AML-193 (cell line): ENCODE results near the gene RND2.
A peak's percentile ranks its signal among the peaks of the same experiment; 100 is the strongest.
"Not testable (repeated sequence)": the region's sequence is repeated elsewhere in the genome, so short reads cannot be mapped to it uniquely, and the experiment has no call there.

Experiments used
- DNase-seq, 2 experiments: peaks; one replicate each; lab custom pipeline; 2025; lab: John Stamatoyannopoulos, UW

Gene RND2

DNA sequence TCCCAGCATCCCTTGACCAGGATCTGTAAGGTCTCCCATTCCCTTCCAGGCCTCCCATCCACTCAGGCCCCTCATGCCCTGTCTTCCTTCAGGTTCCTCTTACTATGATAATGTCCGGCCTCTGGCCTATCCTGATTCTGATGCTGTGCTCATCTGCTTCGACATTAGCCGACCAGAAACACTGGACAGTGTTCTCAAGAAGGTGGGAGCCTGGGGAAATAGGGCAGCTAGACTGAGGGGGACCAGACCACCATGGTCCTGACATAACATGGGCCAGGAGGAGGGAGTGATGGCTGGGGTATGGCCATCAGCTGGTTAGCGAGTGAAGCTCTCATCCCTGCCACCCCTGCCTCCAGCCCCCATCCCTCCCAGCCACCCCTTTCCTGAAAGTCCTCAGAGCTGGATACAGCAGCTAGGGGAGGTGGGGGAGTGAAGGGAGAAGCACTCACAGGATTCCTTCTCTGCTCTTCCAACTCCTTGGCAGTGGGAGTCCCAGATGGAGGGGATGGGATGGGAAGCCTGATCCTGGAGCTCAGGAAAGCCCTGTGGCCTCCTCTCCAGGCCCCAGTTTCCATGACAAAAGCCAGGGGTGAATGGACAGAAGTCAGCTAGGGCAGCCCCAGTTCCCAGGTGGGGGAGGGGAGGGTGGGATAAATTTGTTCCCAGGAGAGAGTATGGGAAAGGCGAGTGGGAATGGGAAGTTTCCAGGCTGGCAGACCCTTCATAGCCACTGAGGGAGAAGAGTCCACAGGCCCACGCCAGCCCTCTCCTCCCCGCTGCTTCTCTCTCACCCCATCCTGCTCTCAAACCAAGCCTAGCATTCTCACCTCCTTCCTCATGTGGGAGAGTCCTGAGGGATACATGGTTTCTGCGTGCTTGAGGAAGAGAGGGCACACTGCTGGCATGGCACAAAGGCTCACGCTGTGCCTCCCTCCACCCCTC, 2.3 kb downstream of the RND2 start:
- no peak for DNase-seq

DNA sequence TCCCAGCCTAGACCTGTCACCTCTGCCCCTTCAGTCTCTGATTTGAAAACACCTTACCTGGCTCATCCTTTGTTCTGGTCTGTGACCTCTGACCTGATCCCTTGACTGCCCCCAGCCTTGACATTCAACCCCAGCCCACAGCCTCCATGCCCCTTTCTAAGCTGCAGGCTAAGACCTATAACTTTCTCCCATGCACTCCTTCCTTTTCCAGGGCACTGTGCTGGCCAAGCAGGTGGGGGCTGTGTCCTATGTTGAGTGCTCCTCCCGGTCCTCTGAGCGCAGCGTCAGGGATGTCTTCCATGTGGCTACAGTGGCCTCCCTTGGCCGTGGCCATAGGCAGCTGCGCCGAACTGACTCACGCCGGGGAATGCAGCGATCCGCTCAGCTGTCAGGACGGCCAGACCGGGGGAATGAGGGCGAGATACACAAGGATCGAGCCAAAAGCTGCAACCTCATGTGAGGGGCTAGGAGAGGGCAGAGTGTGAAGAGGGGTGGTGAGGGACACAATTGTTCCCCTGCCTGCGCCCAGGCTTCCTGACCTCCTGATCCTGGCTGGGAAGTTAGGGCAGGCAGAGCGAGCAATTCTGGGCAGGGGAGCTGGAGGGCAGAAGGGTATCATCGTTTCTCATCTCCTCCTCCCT, 3.3 kb downstream of the RND2 start:
- no peak for DNase-seq

DNA sequence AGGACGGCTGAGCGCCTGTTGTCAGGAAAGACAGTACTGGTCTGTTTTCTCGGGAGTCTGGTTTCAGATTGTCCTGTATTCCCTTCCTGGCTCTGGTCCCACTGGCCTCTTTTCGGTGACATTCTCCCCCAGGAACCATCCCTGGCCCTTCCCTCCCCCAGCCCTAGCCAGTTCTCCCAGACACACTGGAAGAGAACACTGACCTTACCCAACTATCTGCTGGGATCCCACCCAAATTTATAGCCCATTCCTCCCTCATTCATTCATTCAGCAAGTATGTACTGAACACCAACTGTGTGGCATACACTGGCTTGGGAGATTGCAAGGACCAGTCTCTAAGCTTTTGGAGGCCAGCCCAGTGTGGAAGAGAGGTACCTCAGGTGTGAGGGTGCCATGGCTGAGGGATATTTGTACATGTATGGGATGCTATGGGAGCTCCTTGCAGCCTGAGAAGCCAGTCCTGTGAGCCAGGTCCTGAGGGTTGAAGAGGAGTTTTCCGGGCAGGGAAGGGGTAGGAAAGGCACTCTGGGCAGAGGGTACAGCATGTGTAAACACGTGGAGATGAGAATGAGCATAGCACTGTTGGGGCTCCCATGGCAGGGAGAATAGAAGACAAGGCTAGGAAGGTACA, 5.2 kb downstream of the RND2 start:
- DNase-seq = no peak

- no peak for DNase-seq
Observed at GRCh38 chr17:43031666-43032065, 6.6 kb downstream of the RND2 start.

- DNase-seq = no peak
Observed at GRCh38 chr17:43033948-43034881, 9.2 kb downstream of the RND2 start.

- no peak for DNase-seq
Observed at GRCh38 chr17:43034894-43035293, 9.9 kb downstream of the RND2 start.

GRCh38 chr17:43039646-43040045, 14.6 kb downstream of the RND2 start:
- DNase-seq = no peak

DNA sequence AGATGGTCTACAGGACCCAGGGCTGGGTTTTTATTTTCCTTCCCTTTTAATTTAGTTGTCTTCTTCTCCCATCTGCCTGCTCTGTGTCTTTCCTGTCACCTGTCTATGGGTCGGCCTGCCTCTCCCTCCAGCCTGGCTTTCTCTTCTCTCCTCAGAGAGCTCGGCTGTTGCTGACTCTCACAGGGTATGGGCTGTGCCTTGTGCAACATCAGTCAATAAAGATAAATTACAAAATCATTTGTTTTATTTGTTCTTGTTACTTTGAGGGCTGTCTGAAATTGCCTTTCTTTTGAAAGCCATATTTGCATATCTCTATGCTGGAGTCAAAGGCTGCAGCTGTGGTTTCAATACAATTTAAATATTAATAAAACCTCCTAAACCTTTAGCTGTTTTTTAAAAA, 15.6 kb downstream of the RND2 start:
- DNase-seq = no peak

DNA sequence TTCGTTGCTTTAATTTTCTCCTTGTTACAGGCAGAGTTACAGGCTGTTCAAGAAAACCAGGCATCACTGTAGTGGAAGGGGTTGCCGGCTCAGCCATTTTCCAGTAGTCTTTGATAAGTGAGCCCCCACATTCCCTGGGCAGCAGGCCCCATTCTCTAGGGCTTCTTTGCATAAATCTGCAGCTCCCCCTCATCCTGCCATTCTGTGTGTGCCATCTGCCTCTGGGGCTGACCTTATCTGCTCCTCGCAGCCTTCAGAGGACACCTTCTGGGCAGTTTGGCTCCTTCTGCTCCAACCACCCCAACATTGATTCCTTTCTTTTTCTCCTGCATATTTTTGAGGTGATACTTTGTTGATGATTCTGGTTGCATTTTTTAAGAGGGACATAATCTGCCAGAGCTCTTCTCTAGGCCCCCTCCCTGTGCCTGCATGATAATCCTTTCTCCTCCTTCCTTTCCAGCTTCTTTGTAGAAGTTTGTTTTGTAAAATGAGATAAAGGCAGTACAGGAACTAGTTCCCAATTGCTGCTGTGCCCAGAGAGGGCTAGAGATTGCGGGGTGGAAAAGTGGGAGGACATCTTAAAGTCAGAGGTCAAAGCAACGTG, 17.1 kb downstream of the RND2 start:
- DNase-seq = no peak

- DNase-seq = no peak
Observed at GRCh38 chr17:43043307-43043706, 18.3 kb downstream of the RND2 start.

- DNase-seq = no peak
Observed at GRCh38 chr17:43044024-43044423, 19.0 kb downstream of the RND2 start.

- no peak for DNase-seq
Observed at GRCh38 chr17:43051969-43052368, 26.9 kb downstream of the RND2 start.

- DNase-seq = not testable (repeated sequence)
Observed at GRCh38 chr17:43053008-43053407, 28.0 kb downstream of the RND2 start.

DNA sequence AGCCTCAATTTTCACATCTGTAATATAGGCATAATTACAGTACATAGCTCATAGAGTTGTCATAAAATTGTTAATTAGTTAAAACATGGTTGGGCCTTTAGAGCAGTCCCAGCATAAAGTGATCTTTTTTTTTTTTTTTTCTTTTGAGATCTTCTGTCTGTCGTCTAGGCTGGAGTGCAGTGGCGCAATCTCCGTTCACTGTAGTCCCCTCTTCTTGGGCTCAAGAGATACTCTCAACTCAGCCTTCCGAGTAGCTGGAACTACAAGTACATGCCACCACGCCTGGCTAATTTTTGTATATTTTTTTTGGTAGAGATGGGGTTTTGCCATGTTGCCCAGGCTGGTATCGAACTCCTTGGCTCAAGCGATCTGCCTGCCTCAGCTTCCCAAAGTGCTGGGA, 31.0 kb downstream of the RND2 start:
- no peak for DNase-seq

- DNase-seq = no peak
Observed at GRCh38 chr17:43062984-43063638, 38.1 kb downstream of the RND2 start.

GRCh38 chr17:43068570-43069367, 43.7 kb downstream of the RND2 start:
- peak in 1 of 2 experiments; percentile 6 for DNase-seq

GRCh38 chr17:43069368-43069898, 44.4 kb downstream of the RND2 start:
- DNase-seq = no peak

DNA sequence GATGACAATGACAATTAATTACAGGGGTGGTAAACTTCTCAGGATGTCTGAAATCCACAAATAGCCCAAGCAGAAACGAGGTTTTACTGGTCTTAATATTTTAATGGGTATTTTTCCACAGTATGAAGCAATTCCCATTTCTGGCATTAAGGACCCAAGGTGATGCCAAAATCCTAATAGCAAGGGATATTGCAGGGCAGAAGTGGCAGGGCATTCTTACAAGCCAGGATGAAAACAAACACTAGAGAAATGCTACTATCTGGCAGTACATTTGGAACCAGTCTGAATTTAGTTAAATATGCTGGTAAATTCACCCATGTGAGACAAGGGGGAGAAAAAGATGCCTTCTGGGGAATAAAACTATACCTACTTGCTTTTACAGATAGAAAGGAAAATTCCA, 45.2 kb downstream of the RND2 start:
- no peak for DNase-seq

DNA sequence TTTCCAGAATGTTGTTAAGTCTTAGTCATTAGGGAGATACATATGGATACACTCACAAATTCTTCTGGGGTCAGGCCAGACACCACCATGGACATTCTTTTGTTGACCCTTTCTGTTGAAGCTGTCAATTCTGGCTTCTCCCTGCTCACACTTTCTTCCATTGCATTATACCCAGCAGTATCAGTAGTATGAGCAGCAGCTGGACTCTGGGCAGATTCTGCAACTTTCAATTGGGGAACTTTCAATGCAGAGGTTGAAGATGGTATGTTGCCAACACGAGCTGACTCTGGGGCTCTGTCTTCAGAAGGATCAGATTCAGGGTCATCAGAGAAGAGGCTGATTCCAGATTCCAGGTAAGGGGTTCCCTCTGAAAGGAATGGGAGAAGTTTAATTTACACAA, 45.8 kb downstream of the RND2 start:
- DNase-seq = no peak

- DNase-seq = no peak
Observed at GRCh38 chr17:43074869-43075268, 49.8 kb downstream of the RND2 start.
